ENCODE results near the gene TUT7.
"Not testable (repeated sequence)": the region's sequence is repeated elsewhere in the genome, so short reads cannot be mapped to it uniquely, and the experiment has no call there.

The TUT7 gene

GRCh38 chr9:86344818-86345217 is 9.4 kb downstream of the TUT7 start:
- DNase-seq: no peak

- DNase-seq: no peak
Measured at GRCh38 chr9:86342269-86342668, 11.9 kb downstream of the TUT7 start.

- DNase-seq: no peak
Measured at GRCh38 chr9:86341007-86341491, 13.2 kb downstream of the TUT7 start.

GRCh38 chr9:86340356-86341006 is 13.7 kb downstream of the TUT7 start:
- no peak for DNase-seq

- no peak for DNase-seq
Measured at GRCh38 chr9:86337469-86338108, 16.6 kb downstream of the TUT7 start.

- DNase-seq: no peak
Measured at GRCh38 chr9:86336058-86336457, 18.2 kb downstream of the TUT7 start.

GRCh38 chr9:86333651-86334050 is 20.6 kb downstream of the TUT7 start:
- DNase-seq: no peak

GRCh38 chr9:86330186-86330585 is 24.0 kb downstream of the TUT7 start:
- DNase-seq: no peak

- DNase-seq: no peak
Measured at GRCh38 chr9:86329649-86330048, 24.6 kb downstream of the TUT7 start.

GRCh38 chr9:86328156-86328555 is 26.1 kb downstream of the TUT7 start:
- DNase-seq: no peak

GRCh38 chr9:86326536-86326935 is 27.7 kb downstream of the TUT7 start:
- DNase-seq: no peak

GRCh38 chr9:86324901-86325300 is 29.3 kb downstream of the TUT7 start:
- no peak for DNase-seq

GRCh38 chr9:86324308-86324707 is 29.9 kb downstream of the TUT7 start:
- no peak for DNase-seq

GRCh38 chr9:86322973-86323644 is 31.1 kb downstream of the TUT7 start:
- DNase-seq: no peak

- DNase-seq: no peak
Measured at GRCh38 chr9:86321373-86321772, 32.8 kb downstream of the TUT7 start.

- no peak for DNase-seq
Measured at GRCh38 chr9:86318187-86318586, 36.0 kb downstream of the TUT7 start.

GRCh38 chr9:86315078-86315477 is 39.1 kb downstream of the TUT7 start:
- DNase-seq: no peak

- not testable (repeated sequence) for DNase-seq
Measured at GRCh38 chr9:86312959-86313358, 41.3 kb downstream of the TUT7 start.

- DNase-seq: no peak
Measured at GRCh38 chr9:86308687-86309086, 45.5 kb downstream of the TUT7 start.

- DNase-seq: no peak
Measured at GRCh38 chr9:86304236-86304730, 49.9 kb downstream of the TUT7 start.

GRCh38 chr9:86303316-86303975 is 50.8 kb downstream of the TUT7 start:
- DNase-seq: no peak

GRCh38 chr9:86301686-86302085 is 52.5 kb downstream of the TUT7 start:
- DNase-seq: peak; percentile 3

GRCh38 chr9:86300701-86301100 is 53.5 kb downstream of the TUT7 start:
- no peak for DNase-seq
